SK-N-SH (cell line): ENCODE measurements around the gene FADS2. TPM values are rescaled to one million over a fixed set of nuclear protein-coding genes. Genes with fewer than 3 reads are reported as not detected.

ENCODE experiments used
- CTCF ChIA-PET: fragments of 300-600, 350-600 bp; formaldehyde crosslinking; extraction: SDS; loops from one replicate; lab custom pipeline; 2021; lab: Yijun Ruan, JAX
- POLR2A ChIA-PET: fragments of 350-600 bp; sonication (Branson Sonifier 250); formaldehyde crosslinking; extraction: SDS; loops from one replicate; lab custom pipeline; 2020; ENCODE audit warnings: antibody characterized with exemption, inconsistent platforms; lab: Yijun Ruan, JAX
- DNase-seq: peaks from one replicate; pipeline ENCODE4 v3.0.0; 2012
- H2AFZ ChIP-seq: fragments of 200-600 bp; sonication (generic); 2 replicates; pipeline ENCODE4 v1.8.1; 2016; ENCODE audit warnings: antibody characterized with exemption, mild to moderate bottlenecking, low read depth
- H3F3A ChIP-seq: fragments of 200-600 bp; sonication (generic); replicated peaks from 2 replicates; pipeline ENCODE3; 2016; ENCODE audit warnings: antibody characterized with exemption, mild to moderate bottlenecking; ENCODE audit not compliant: insufficient read depth
- H3K27ac ChIP-seq, 2 experiments: fragments of 200-500 bp in 1 of 2; fragments of 200-600 bp in 1 of 2; sonication (Bioruptor generic) in 1 of 2; sonication (generic), shearing (Covaris generic) in 1 of 2; 2 replicates each; pipeline versions ENCODE4 v1.5.1 to v1.6.1; 2014 to 2016; ENCODE audit warnings: low read depth in 2 of 2, inconsistent platforms in 1 of 2, low read length in 1 of 2, mild to moderate bottlenecking in 1 of 2, mixed read lengths in 1 of 2
- H3K27me3 ChIP-seq: fragments of 200-600 bp; sonication (generic), shearing (Covaris generic); 2 replicates; pipeline ENCODE4 v1.6.1; 2016; ENCODE audit warnings: mixed run types; ENCODE audit not compliant: insufficient read depth
- H3K36me3 ChIP-seq, 2 experiments: fragments of 200-500 bp in 1 of 2; fragments of 200-600 bp in 1 of 2; sonication (Bioruptor generic) in 1 of 2; sonication (generic) in 1 of 2; replicated peaks in 1 of 2; 2 replicates each; pipeline versions ENCODE3 to v1.5.1; 2014 to 2016; ENCODE audit warnings: low read length in 1 of 2, mild to moderate bottlenecking in 1 of 2; ENCODE audit not compliant: insufficient read depth in 2 of 2, control insufficient read depth in 1 of 2
- H3K4me1 ChIP-seq, 2 experiments: fragments of 200-500 bp in 1 of 2; fragments of 200-600 bp in 1 of 2; sonication (Bioruptor generic) in 1 of 2; sonication (generic), shearing (Covaris generic) in 1 of 2; 2 replicates each; pipeline versions ENCODE4 v1.5.1 to v1.6.1; 2014 to 2016; ENCODE audit warnings: low read depth in 1 of 2, low read length in 1 of 2, mixed run types in 1 of 2; ENCODE audit not compliant: insufficient read depth in 2 of 2, control insufficient read depth in 1 of 2
- H3K4me2 ChIP-seq: fragments of 200-600 bp; sonication (generic), shearing (Covaris generic); 2 replicates; pipeline ENCODE4 v1.6.1; 2017; ENCODE audit warnings: mixed run types
- H3K4me3 ChIP-seq, 2 experiments: fragments of 200-500 bp in 1 of 2; fragments of 200-600 bp in 1 of 2; sonication (Bioruptor generic) in 1 of 2; sonication (generic), shearing (Covaris generic) in 1 of 2; 2 replicates each; pipeline versions ENCODE4 v1.5.1 to v1.8.1; 2014 to 2016; ENCODE audit warnings: low read depth in 2 of 2, inconsistent platforms in 1 of 2, low read length in 1 of 2, mild to moderate bottlenecking in 1 of 2, mixed read lengths in 1 of 2, moderate library complexity in 1 of 2
- H3K79me2 ChIP-seq: fragments of 200-600 bp; sonication (generic); 2 replicates; pipeline ENCODE4 v1.8.1; 2017; ENCODE audit warnings: mild to moderate bottlenecking; ENCODE audit not compliant: insufficient read depth
- H3K9ac ChIP-seq: fragments of 200-600 bp; sonication (generic); 2 replicates; pipeline ENCODE4 v1.6.1; 2017; ENCODE audit warnings: mixed run types
- H3K9me2 ChIP-seq: fragments of 200-600 bp; sonication (generic); 2 replicates; pipeline ENCODE4 v1.6.1; 2017; ENCODE audit warnings: mixed run types
- H3K9me3 ChIP-seq: fragments of 200-600 bp; sonication (generic); 2 replicates; pipeline ENCODE4 v1.6.1; 2017; ENCODE audit warnings: mixed run types, mild to moderate bottlenecking, moderate library complexity
- H4K20me1 ChIP-seq: fragments of 200-600 bp; sonication (generic); 2 replicates; pipeline ENCODE4 v1.6.1; 2017; ENCODE audit warnings: mild to moderate bottlenecking, mixed run types; ENCODE audit not compliant: insufficient read depth
- ELF1 ChIP-seq: IDR thresholded peaks from 2 replicates; pipeline ENCODE4 v1.4.0; 2012
- EZH2phosphoT487 ChIP-seq: fragments of 200-600 bp; sonication (generic); IDR thresholded peaks from 2 replicates; pipeline ENCODE4 v1.6.1; 2017; ENCODE audit warnings: low read depth, mixed run types, mild to moderate bottlenecking, antibody characterized with exemption, moderate library complexity, borderline replicate concordance
- MEF2A ChIP-seq: IDR thresholded peaks from 2 replicates; pipeline ENCODE4 v1.4.0; 2012; ENCODE audit warnings: low read depth, borderline replicate concordance
- POLR2AphosphoS5 ChIP-seq: IDR thresholded peaks from 2 replicates; pipeline ENCODE4 v1.6.1; 2012; ENCODE audit warnings: low read depth, low read length
- RCOR1 ChIP-seq: fragments of 150-350 bp; IDR thresholded peaks from 2 replicates; pipeline ENCODE4 v1.6.1; 2017; ENCODE audit warnings: antibody characterized with exemption, low read length
- RFX5 ChIP-seq: IDR thresholded peaks from 2 replicates; pipeline ENCODE4 v1.6.1; 2012; ENCODE audit warnings: mild to moderate bottlenecking, improper control_type of control experiment, low read length
- RXRA ChIP-seq: IDR thresholded peaks from 2 replicates; pipeline ENCODE4 v1.4.0; 2012; ENCODE audit warnings: low read depth, mild to moderate bottlenecking, borderline replicate concordance
- SMC3 ChIP-seq: IDR thresholded peaks from 2 replicates; pipeline ENCODE4 v1.6.1; 2012; ENCODE audit warnings: low read depth, low read length, improper control_type of control experiment
- TAF1 ChIP-seq: IDR thresholded peaks from 2 replicates; pipeline ENCODE4 v1.6.1; 2012; ENCODE audit warnings: low read depth, mild to moderate bottlenecking, low read length, moderate library complexity, borderline replicate concordance
- WGBS: methylation state at CpG from one replicate; pipeline ENCODE4 v1.1.6; 2017; ENCODE audit warnings: low lambda C conversion rate; 5-methylcytosine and 5-hydroxymethylcytosine counted together
- polyA plus RNA-seq, 3 experiments: library from polyadenylated mRNA; depleted of rRNA; stranded (reverse); fragments of >200 nt; gene quantifications; 2 replicates each; pipeline ENCODE4 v1.2.3, GENCODE V29; 2012
- TF ChIP-seq, protein P1 (sequence below): fragments of 200-600 bp; sonication (generic); IDR thresholded peaks from 2 replicates; pipeline ENCODE4 v1.6.1; 2017; ENCODE audit warnings: antibody characterized with exemption, mild to moderate bottlenecking, moderate library complexity
- TF ChIP-seq, protein P2 (sequence below): IDR thresholded peaks from 2 replicates; pipeline ENCODE4 v1.4.0; 2012; ENCODE audit warnings: low read depth, borderline replicate concordance
- TF ChIP-seq, protein P3 (sequence below): fragments of 150-350 bp; IDR thresholded peaks from 2 replicates; pipeline ENCODE4 v1.6.1; 2017; ENCODE audit warnings: antibody characterized with exemption, low read length, low read depth, borderline replicate concordance

Gene FADS2
- polyA plus RNA-seq, 1 of the 3 experiments (the other 2 are of a cell fraction): 67.8 TPM

DNA sequence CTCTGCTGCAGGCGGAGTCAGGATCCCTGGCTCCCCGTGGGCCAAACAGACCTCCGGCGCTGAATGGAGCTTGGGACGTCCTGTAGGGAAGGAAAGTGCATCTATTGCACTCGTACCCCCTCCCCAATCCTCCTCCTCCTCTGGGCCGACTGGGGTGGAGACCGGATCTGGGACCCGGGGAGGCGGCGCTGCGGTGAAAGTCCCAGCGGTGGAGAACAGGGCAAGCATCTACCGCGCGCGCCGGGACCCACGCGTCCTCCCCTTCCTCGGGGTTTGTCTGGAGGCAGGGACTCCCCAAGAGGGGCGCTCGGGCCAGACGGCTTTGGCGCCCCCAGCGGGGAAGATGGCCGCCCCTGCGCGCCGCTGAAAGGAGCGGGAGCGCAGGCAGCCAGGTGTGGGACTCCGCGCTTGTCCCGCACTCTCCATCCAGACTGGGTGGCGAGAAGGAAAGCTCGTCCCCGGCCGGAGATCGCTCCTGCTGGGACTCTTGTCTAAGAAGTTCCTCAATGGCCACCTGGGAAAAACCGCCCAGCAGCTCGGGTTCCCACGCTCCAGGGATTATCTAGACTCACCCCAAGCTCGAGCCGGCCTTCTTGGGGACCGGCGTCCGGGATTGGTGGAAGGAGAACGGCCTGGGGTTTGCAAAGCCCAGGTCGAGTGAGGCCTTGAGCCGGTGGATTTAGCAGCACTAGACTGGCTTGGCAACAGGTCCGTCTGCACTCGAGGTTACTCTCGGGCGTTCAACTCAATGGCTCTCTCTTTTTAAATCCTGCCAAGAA is 718 bp downstream of the FADS2 start (continued):
- peak; percentile 46; the same call in 1 of the 2 replicates for TF ChIP-seq TAF1
- no peak for TF ChIP-seq MEF2A
- TF ChIP-seq SMC3: no peak
- TF ChIP-seq, protein P1, sequence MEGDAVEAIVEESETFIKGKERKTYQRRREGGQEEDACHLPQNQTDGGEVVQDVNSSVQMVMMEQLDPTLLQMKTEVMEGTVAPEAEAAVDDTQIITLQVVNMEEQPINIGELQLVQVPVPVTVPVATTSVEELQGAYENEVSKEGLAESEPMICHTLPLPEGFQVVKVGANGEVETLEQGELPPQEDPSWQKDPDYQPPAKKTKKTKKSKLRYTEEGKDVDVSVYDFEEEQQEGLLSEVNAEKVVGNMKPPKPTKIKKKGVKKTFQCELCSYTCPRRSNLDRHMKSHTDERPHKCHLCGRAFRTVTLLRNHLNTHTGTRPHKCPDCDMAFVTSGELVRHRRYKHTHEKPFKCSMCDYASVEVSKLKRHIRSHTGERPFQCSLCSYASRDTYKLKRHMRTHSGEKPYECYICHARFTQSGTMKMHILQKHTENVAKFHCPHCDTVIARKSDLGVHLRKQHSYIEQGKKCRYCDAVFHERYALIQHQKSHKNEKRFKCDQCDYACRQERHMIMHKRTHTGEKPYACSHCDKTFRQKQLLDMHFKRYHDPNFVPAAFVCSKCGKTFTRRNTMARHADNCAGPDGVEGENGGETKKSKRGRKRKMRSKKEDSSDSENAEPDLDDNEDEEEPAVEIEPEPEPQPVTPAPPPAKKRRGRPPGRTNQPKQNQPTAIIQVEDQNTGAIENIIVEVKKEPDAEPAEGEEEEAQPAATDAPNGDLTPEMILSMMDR: peak; percentile 60
- no peak for TF ChIP-seq POLR2AphosphoS5

DNA sequence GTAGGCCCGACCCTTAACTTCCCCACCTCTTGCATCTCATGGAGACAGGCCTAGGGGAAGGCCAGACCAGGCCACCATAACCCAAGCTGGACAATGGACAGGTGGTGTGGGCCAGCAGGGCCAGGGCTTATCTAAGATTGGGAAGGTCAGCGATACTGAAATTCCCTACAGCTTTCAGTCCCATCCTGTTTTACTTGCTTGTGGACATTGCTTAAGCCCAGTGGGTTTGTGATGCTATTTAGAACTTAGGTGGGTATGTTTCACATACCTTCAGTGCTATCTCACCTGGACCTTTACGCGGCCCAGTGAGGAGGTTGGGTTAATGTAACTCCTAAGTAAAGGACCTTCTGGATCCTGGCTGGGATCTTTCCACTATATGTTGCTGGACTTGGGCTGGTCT is 1.7 kb downstream of the FADS2 start:
- TF ChIP-seq RXRA (no peak), RFX5 (no peak), RCOR1 (no peak), ELF1 (no peak), MEF2A (no peak), TAF1 (no peak), EZH2phosphoT487 (no peak)
- TF ChIP-seq, protein P2, sequence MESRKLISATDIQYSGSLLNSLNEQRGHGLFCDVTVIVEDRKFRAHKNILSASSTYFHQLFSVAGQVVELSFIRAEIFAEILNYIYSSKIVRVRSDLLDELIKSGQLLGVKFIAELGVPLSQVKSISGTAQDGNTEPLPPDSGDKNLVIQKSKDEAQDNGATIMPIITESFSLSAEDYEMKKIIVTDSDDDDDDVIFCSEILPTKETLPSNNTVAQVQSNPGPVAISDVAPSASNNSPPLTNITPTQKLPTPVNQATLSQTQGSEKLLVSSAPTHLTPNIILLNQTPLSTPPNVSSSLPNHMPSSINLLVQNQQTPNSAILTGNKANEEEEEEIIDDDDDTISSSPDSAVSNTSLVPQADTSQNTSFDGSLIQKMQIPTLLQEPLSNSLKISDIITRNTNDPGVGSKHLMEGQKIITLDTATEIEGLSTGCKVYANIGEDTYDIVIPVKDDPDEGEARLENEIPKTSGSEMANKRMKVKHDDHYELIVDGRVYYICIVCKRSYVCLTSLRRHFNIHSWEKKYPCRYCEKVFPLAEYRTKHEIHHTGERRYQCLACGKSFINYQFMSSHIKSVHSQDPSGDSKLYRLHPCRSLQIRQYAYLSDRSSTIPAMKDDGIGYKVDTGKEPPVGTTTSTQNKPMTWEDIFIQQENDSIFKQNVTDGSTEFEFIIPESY: no peak
- TF ChIP-seq, protein P3, sequence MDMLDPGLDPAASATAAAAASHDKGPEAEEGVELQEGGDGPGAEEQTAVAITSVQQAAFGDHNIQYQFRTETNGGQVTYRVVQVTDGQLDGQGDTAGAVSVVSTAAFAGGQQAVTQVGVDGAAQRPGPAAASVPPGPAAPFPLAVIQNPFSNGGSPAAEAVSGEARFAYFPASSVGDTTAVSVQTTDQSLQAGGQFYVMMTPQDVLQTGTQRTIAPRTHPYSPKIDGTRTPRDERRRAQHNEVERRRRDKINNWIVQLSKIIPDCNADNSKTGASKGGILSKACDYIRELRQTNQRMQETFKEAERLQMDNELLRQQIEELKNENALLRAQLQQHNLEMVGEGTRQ: no peak
- H3F3A ChIP-seq: no peaks in the 10 kb centered on the region
- CTCF ChIA-PET: interaction anchor here (0.8 to 4.5 kb wide), 11 partner anchors 9 to 278 kb away, joined by 3 to 63 read pairs (median 5); partner anchors contain the start of gene FADS1
- H3K27me3 ChIP-seq: no peaks in the 10 kb centered on the region
- H3K36me3 ChIP-seq: peaks cover 0 to 7% of the 10 kb centered on the region in 2 experiments
- H3K4me1 ChIP-seq: peaks cover 24 to 66% of the 10 kb centered on the region in 2 experiments; a peak in 3 of 4 replicates
- no peak overlapping the region for H3K9ac ChIP-seq
- H3K9me2 ChIP-seq: no peaks in the 10 kb centered on the region
- no peaks in the 10 kb centered on the region; the same call in 1 of the 2 replicates for H4K20me1 ChIP-seq
- peak overlapping the region; percentile 91 for H3K4me2 ChIP-seq
- DNase-seq: no peak
- H3K79me2 ChIP-seq: peaks cover 44% of the 10 kb centered on the region
- no peaks in the 10 kb centered on the region for H3K9me3 ChIP-seq
- H2AFZ ChIP-seq: no peak overlapping the region
- WGBS: 82% methylated on average over 4 of the region's 4 CpGs
- H3K4me3 ChIP-seq: peak overlapping the region; percentile 70 to 96
- POLR2A ChIA-PET: interaction anchor here (5.3 kb wide), 1 partner anchor 14 kb away, joined by 84 read pairs; the partner anchor contains the start of gene FADS1
- H3K27ac ChIP-seq: peak overlapping the region in 1 of 2 experiments; percentile 99; a peak in 2 of 4 replicates
